ENCODE results near the gene EGFR.
"Not testable (repeated sequence)": the region's sequence is repeated elsewhere in the genome, so short reads cannot be mapped to it uniquely, and the experiment has no call there.

EGFR gene

DNA sequence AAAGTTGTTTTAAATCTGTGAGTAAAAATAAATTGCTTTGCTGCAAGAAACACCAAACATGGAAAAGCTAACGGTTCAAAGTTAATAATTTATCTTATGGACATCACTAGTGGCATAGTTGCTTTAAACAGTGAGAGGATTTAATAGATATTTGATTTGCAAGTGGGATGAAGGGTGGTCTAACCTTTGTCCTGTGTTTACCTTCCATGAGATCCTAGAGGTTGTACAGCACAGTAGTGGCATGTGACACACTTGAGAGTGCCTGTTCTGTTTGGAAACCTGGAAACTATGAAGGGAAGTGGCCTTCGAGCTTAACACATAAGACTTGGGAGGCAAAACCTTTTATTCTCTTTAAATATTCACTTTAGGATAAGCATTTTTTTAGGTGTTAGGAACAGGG lies 16.0 kb downstream of the EGFR start:
- H3K4me3 ChIP-seq, result no peak overlapping the region
- H3K27ac ChIP-seq, result no peak overlapping the region
- no peak for TF ChIP-seq CTCF (IDR thresholded peaks at IDR 0.05)
- DNase-seq (ENCODE audit: low spot score), result no peak

GRCh38 chr7:55035410-55035809 lies 16.6 kb downstream of the EGFR start:
- not testable (repeated sequence) for H3K4me3 ChIP-seq; H3K27ac ChIP-seq; DNase-seq (ENCODE audit: low spot score)

DNA sequence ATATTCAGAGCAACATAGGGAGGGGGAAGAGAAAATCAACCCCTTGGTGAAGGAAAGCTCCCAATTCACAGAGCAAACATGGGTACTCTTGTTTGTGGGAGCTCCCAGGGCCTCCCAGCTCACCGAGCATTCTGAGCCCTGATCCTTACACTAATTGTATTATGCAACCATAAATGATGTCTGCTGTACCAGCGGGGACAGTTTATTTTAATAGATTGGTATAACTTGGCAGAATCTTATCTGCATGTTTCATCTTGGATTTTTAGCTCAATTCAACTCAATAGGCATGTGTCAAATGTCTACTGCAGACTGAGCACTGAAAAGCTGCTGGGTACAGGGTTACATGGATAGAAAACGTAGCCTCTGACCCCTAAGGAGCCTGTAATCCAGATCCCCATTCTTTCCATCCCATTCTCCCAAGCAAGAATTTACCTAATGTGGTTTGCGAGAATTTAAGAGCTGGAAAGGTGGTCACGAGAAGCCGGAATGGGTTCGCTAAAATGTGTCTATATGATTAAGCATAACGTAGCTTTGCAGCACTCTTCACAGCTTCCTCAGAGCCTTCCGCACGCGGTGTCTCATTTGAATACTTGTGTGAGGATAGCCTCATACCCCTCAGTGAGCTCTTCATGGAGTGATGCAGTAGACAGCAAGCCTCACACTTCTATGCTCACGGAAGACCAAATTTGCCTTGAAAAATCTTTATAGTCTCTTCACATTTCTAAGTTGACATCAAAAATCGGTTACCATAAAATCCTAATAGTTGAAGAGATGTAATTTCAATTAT lies 18.3 kb downstream of the EGFR start:
- Histone ChIP-seq H3K4me3 (no peak overlapping the region), H3K27ac (no peak overlapping the region)
- DNase-seq (ENCODE audit: low spot score), result no peak
- TF ChIP-seq CTCF (IDR thresholded peaks at IDR 0.05), result no peak

DNA sequence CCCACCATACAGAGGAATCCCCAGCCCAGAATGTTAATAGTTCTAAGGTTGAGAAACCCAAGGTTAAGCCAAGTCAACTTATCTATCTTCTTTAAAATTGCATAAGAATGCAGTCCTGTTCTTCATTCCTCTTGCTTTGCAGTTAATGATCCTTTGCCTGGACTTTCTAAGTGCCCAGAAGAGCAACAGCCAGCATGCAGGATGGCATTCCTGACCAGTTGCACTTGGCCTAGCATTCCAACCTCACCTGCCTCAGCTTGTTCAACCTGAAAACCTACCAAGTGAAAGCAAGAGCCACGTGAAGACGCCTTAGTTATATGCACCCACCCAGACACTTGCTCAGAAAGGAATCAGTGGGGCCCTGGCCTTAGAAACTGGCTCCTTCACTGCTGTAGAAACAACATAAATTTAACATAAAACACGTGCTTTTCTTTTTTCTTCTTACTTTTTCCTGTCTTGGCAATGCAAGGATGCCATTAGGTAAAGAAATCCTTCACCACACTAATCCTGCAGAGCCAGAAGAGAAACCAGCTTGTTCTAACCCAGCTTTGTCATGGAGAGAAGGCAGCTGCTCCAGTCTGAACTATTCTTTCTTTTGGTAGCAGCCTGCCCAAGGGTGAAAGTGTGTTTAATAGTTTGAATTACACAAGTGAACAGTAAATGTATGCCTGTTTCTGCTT lies 25.0 kb downstream of the EGFR start:
- Histone ChIP-seq H3K27ac (peak overlapping the region; percentile 53 to 76), H3K4me3 (no peak overlapping the region)
- no peak for TF ChIP-seq CTCF (IDR thresholded peaks at IDR 0.05)
- no peak for DNase-seq (ENCODE audit: low spot score)

- peak overlapping the region; percentile 53 to 76 for H3K27ac ChIP-seq
These were observed 25.5 kb downstream of the EGFR start for GRCh38 chr7:55044371-55044717.

GRCh38 chr7:55044791-55045190 lies 26.0 kb downstream of the EGFR start:
- peak overlapping the region; percentile 53 to 76 for H3K27ac ChIP-seq

More at GRCh38 chr7:55044371-55044717, 25.5 kb downstream of the EGFR start:
- DNase-seq (ENCODE audit: low spot score), result no peak
- TF ChIP-seq CTCF (IDR thresholded peaks at IDR 0.05), result no peak
- no peak overlapping the region for H3K4me3 ChIP-seq

More at GRCh38 chr7:55044791-55045190, 26.0 kb downstream of the EGFR start:
- no peak for TF ChIP-seq CTCF (IDR thresholded peaks at IDR 0.05)
- DNase-seq (ENCODE audit: low spot score), result no peak
- no peak overlapping the region for H3K4me3 ChIP-seq

Measured in coronary artery (tissue), 2 donors.